ENCODE measurements around the gene ALOX5.

Gene ALOX5

DNA sequence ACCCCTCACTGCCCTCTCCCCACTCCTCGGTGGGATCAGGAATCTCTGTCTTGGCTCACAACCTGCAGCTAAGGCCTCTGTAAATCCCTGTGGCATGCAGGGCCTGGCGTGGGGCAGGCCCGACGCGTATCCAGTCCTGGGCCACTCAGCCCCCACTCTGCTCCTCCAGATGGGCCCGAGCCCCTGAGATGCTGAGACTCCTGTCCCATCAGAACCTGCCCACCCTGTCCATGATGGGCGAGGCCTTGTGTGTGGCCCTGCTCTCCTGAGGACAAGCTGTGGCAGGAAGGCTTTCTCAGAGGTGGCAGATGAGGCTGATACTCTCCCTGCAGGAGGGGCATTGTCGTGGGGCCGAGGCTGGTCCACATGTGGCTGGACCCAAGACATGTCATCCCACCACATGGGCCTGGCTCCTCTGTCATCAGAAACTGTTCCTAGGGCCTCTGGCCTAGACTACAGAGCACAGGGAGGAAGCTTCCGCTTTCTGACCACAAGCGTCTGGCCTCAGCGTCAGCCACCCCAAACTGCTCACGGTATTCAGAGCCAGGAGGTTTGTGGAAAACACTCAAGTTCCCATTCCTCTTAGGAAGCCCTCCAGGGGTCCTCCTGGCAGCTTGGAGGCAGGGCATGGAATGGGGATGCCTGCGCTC lies 6.0 kb downstream of the ALOX5 start:
- no peaks in the 10 kb centered on the region for H3K36me3 ChIP-seq (ENCODE audit: insufficient read depth, low read length)
- no peaks in the 10 kb centered on the region for H3K27me3 ChIP-seq (ENCODE audit: insufficient read depth, low read length, poor library complexity, severe bottlenecking)
- no peaks in the 10 kb centered on the region for H3K79me2 ChIP-seq (ENCODE audit: insufficient read depth, low read length)
- H3K4me2 ChIP-seq (ENCODE audit: low read depth, low read length, poor library complexity, severe bottlenecking), result no peak overlapping the region
- H2AFZ ChIP-seq (ENCODE audit: low read length), result no peak overlapping the region
- no peaks in the 10 kb centered on the region for H3K9me3 ChIP-seq (ENCODE audit: insufficient read depth, low read depth, low read length)
- TF ChIP-seq, protein P1, sequence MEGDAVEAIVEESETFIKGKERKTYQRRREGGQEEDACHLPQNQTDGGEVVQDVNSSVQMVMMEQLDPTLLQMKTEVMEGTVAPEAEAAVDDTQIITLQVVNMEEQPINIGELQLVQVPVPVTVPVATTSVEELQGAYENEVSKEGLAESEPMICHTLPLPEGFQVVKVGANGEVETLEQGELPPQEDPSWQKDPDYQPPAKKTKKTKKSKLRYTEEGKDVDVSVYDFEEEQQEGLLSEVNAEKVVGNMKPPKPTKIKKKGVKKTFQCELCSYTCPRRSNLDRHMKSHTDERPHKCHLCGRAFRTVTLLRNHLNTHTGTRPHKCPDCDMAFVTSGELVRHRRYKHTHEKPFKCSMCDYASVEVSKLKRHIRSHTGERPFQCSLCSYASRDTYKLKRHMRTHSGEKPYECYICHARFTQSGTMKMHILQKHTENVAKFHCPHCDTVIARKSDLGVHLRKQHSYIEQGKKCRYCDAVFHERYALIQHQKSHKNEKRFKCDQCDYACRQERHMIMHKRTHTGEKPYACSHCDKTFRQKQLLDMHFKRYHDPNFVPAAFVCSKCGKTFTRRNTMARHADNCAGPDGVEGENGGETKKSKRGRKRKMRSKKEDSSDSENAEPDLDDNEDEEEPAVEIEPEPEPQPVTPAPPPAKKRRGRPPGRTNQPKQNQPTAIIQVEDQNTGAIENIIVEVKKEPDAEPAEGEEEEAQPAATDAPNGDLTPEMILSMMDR (conservative IDR thresholded peaks at IDR 0.05; ENCODE audit: low read length), result no peak
- TF ChIP-seq EZH2phosphoT487 (IDR thresholded peaks at IDR 0.05; ENCODE audit: borderline replicate concordance), result no peak
- H3K9me2 ChIP-seq (replicated peaks; ENCODE audit: low read depth, low read length), result no peaks in the 10 kb centered on the region
- H3K4me1 ChIP-seq (ENCODE audit: insufficient read depth, low read length, poor library complexity, severe bottlenecking), result no peaks in the 10 kb centered on the region
- H3K9ac ChIP-seq (ENCODE audit: low read depth, low read length, poor library complexity, severe bottlenecking), result no peak overlapping the region
- H4K20me1 ChIP-seq (ENCODE audit: insufficient read depth, low read length, poor library complexity, severe bottlenecking), result no peaks in the 10 kb centered on the region
- no peaks in the 10 kb centered on the region for H3F3A ChIP-seq (ENCODE audit: low read depth)
- no peak overlapping the region for H3K4me3 ChIP-seq (ENCODE audit: low read length, poor library complexity, severe bottlenecking)

DNA sequence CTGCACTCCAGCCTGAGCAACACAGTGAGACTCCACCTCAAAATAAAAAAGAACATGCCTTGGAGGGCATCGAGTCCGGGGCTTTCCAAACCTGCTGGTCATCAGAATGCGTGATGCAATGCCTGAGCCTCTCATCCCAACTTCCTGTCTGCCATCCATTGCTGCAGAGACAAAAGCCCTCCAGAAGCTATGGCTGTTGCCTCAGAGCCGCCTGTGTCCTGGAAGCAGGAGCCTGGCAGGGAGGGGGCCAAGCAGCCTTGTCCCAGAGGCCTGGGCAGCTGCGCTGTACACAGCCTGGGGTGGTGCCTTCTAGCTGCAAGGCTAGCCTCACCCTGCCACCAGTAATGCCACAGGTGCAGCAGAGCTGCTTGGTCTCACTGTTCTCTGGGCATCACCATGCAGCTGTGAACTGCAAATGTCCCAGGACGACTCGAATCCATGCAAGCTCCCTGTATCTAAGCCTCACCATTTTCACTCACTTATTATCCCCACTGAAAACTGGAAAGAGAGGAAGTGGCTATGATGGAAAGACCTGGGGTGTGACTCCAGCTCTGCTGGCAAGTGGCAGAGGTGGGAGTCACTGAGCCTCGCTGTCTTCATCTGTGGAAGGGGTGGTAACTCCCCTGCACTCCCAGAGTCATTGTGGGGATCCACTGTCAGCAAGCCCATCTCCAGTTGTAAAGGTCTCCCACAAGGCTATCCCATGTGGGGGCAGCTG lies 7.0 kb downstream of the ALOX5 start:
- Histone ChIP-seq H3K36me3 (ENCODE audit: insufficient read depth, low read length) (no peaks in the 10 kb centered on the region), H3F3A (ENCODE audit: low read depth) (no peaks in the 10 kb centered on the region), H3K79me2 (ENCODE audit: insufficient read depth, low read length) (no peaks in the 10 kb centered on the region), H3K4me2 (ENCODE audit: low read depth, low read length, poor library complexity, severe bottlenecking) (no peak overlapping the region), H4K20me1 (ENCODE audit: insufficient read depth, low read length, poor library complexity, severe bottlenecking) (no peaks in the 10 kb centered on the region), H2AFZ (ENCODE audit: low read length) (no peak overlapping the region), H3K4me3 (ENCODE audit: low read length, poor library complexity, severe bottlenecking) (no peak overlapping the region), H3K27me3 (ENCODE audit: insufficient read depth, low read length, poor library complexity, severe bottlenecking) (no peaks in the 10 kb centered on the region), H3K9me3 (ENCODE audit: insufficient read depth, low read depth, low read length) (no peaks in the 10 kb centered on the region), H3K9ac (ENCODE audit: low read depth, low read length, poor library complexity, severe bottlenecking) (no peak overlapping the region), H3K9me2 (replicated peaks; ENCODE audit: low read depth, low read length) (no peaks in the 10 kb centered on the region), H3K4me1 (ENCODE audit: insufficient read depth, low read length, poor library complexity, severe bottlenecking) (no peaks in the 10 kb centered on the region)
- TF ChIP-seq, protein P1 (conservative IDR thresholded peaks at IDR 0.05; ENCODE audit: low read length), result no peak
- TF ChIP-seq EZH2phosphoT487 (IDR thresholded peaks at IDR 0.05; ENCODE audit: borderline replicate concordance), result no peak

- no peaks in the 10 kb centered on the region for H3K4me1 ChIP-seq (ENCODE audit: insufficient read depth, low read length, poor library complexity, severe bottlenecking)
- no peaks in the 10 kb centered on the region for H3K79me2 ChIP-seq (ENCODE audit: insufficient read depth, low read length)
- no peaks in the 10 kb centered on the region for H3K9me3 ChIP-seq (ENCODE audit: insufficient read depth, low read depth, low read length)
- no peak overlapping the region for H2AFZ ChIP-seq (ENCODE audit: low read length)
- TF ChIP-seq EZH2phosphoT487 (IDR thresholded peaks at IDR 0.05; ENCODE audit: borderline replicate concordance), result no peak
- TF ChIP-seq, protein P1 (conservative IDR thresholded peaks at IDR 0.05; ENCODE audit: low read length), result no peak
- H3F3A ChIP-seq (ENCODE audit: low read depth), result no peaks in the 10 kb centered on the region
- no peaks in the 10 kb centered on the region for H3K36me3 ChIP-seq (ENCODE audit: insufficient read depth, low read length)
- no peaks in the 10 kb centered on the region for H3K27me3 ChIP-seq (ENCODE audit: insufficient read depth, low read length, poor library complexity, severe bottlenecking)
- H3K9me2 ChIP-seq (replicated peaks; ENCODE audit: low read depth, low read length), result no peaks in the 10 kb centered on the region
- H3K4me2 ChIP-seq (ENCODE audit: low read depth, low read length, poor library complexity, severe bottlenecking), result no peak overlapping the region
- no peak overlapping the region for H3K9ac ChIP-seq (ENCODE audit: low read depth, low read length, poor library complexity, severe bottlenecking)
- H4K20me1 ChIP-seq (ENCODE audit: insufficient read depth, low read length, poor library complexity, severe bottlenecking), result no peaks in the 10 kb centered on the region
- H3K4me3 ChIP-seq (ENCODE audit: low read length, poor library complexity, severe bottlenecking), result no peak overlapping the region
Measured at GRCh38 chr10:45382591-45382990, 8.6 kb downstream of the ALOX5 start.
